Uterus (tissue), 4 donors: ENCODE measurements around the gene TRPV6. TPM values are rescaled to one million over a fixed set of nuclear protein-coding genes. Genes with fewer than 3 reads are reported as not detected.
A peak's percentile ranks its signal among the peaks of the same experiment; 100 is the strongest.

ENCODE experiments used
- DNase-seq, 2 donors: peaks; one replicate each; pipeline ENCODE4 v3.0.0-alpha.2; 2019 to 2020
- H3K27ac ChIP-seq, 2 donors: fragments of 200-600 bp; sonication (generic); 1 replicate in 1 of 2; 2 replicates in 1 of 2; pipeline ENCODE4 v1.5.1; 2016 to 2018
- H3K27me3 ChIP-seq, 2 donors: fragments of 200-600 bp; sonication (generic); one replicate each; pipeline ENCODE4 v1.5.1; 2018 to 2019; ENCODE audit warnings: control low read depth in 1 of 2
- H3K36me3 ChIP-seq, 2 donors: fragments of 200-600 bp; sonication (generic); one replicate each; pipeline ENCODE4 v1.5.1; 2019; ENCODE audit warnings: control low read depth in 1 of 2
- H3K4me1 ChIP-seq, 2 donors: fragments of 200-600 bp; sonication (generic); one replicate each; pipeline ENCODE4 v1.5.1; 2018 to 2019; ENCODE audit warnings: control low read depth in 1 of 2
- H3K4me3 ChIP-seq, 2 donors: fragments of 200-600 bp; sonication (generic); 1 replicate in 1 of 2; 2 replicates in 1 of 2; pipeline ENCODE4 v1.5.1; 2018 to 2019; ENCODE audit warnings: mild to moderate bottlenecking in 1 of 2
- H3K9me3 ChIP-seq, 2 donors: fragments of 200-600 bp; sonication (generic); one replicate each; pipeline ENCODE4 v1.5.1; 2019; ENCODE audit warnings: control low read depth in 1 of 2
- POLR2A ChIP-seq, 2 donors: fragments of 450-650 bp; IDR thresholded peaks; one replicate each; pipeline ENCODE4 v1.6.1; 2016; ENCODE audit warnings: antibody characterized with exemption in 2 of 2, mild to moderate bottlenecking in 1 of 2, moderate library complexity in 1 of 2
- intact Hi-C: fragments of 100-400 bp; cut with DNase I; formaldehyde crosslinking; loops from one replicate; pipeline ENCODE4 v1.15.1; 2023; ENCODE audit warnings: low total_unique reads
- total RNA-seq, 4 donors: library from RNA; depleted of rRNA in 3 of 4; stranded (reverse); fragments of >200 nt in 3 of 4; gene quantifications; one replicate each; pipeline versions ENCODE4 v1.1.0 to v1.2.4, GENCODE V29; 2014 to 2023
- TF ChIP-seq, protein P1 (sequence below), 4 experiments: fragments of 200-600 bp in 2 of 4; fragments of 450-650 bp in 2 of 4; sonication (generic) in 2 of 4; IDR thresholded peaks; one replicate each; pipeline ENCODE4 v1.5.1; 2016 to 2019; ENCODE audit warnings: antibody characterized with exemption in 4 of 4, mild to moderate bottlenecking in 2 of 4, moderate library complexity in 1 of 4
- donor health status: DM: yes; HTN: yes; CAD: no.

Gene TRPV6
- total RNA-seq, 4 donors from 2014 or later: 0.46 to 1.3 TPM; not detected in 2

DNA sequence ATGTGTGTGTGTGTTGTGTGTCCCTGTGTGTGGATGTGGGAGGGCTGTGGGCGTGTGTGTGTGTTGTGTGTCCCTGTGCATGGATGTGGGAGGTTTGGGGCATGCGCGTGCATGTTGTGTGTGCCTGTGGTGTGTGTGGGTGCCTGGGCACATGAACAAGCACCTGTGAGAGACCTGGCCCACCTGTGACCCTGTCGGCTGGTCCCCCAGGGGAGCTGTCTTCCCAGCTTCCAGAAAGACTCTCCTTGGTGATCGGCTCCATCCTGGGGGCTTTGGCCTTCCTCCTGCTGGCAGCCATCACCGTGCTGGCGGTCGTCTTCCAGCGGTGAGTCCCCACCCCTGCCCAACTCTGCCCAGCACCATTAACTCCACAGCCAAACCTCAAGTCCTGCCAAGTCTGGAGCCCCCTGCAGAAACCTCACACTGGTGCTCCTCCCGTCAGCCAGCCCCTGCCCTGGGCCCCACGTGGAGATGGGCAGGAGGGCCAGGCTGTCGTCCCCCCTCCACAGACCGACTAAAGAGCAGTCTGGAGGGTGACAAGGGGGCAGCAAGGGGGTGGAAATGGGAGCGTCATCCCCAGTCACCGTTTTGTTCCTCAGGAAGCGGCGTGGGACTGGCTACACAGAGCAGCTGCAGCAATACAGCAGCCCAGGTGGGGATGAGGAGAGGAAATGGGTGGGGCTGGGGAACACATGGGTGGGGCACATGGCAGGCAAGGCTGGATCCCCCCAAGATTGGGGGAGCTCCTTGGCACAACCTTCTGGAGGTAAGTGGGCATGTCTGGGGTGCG lies 18.0 kb downstream of the TRPV6 start:
- no peak overlapping the region for H3K4me3 ChIP-seq
- TF ChIP-seq, protein P1, sequence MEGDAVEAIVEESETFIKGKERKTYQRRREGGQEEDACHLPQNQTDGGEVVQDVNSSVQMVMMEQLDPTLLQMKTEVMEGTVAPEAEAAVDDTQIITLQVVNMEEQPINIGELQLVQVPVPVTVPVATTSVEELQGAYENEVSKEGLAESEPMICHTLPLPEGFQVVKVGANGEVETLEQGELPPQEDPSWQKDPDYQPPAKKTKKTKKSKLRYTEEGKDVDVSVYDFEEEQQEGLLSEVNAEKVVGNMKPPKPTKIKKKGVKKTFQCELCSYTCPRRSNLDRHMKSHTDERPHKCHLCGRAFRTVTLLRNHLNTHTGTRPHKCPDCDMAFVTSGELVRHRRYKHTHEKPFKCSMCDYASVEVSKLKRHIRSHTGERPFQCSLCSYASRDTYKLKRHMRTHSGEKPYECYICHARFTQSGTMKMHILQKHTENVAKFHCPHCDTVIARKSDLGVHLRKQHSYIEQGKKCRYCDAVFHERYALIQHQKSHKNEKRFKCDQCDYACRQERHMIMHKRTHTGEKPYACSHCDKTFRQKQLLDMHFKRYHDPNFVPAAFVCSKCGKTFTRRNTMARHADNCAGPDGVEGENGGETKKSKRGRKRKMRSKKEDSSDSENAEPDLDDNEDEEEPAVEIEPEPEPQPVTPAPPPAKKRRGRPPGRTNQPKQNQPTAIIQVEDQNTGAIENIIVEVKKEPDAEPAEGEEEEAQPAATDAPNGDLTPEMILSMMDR (IDR thresholded peaks at IDR 0.05): no peak
- TF ChIP-seq POLR2A (IDR thresholded peaks at IDR 0.05): no peak
- DNase-seq: no peak
- H3K27ac ChIP-seq: no peak overlapping the region
- H3K36me3 ChIP-seq: no peaks in the 10 kb centered on the region
- intact Hi-C loops: no loop called here
- no peaks in the 10 kb centered on the region for H3K27me3 ChIP-seq
- H3K9me3 ChIP-seq: no peaks in the 10 kb centered on the region
- H3K4me1 ChIP-seq: no peaks in the 10 kb centered on the region

DNA sequence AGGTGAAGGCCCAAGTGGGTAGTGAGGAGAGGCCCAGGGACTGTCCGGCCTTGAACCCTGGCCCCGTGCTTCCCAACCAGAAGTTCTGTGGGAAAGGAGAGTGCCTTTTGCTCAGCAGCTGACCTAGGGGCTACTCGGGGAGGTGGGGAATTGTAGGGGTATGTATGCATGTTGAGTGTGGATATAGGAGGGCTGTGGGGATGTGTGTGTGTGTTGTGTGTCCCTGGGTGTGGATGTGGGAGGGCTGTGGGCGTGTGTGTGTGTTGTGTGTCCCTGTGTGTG lies 18.5 kb downstream of the TRPV6 start:
- Histone ChIP-seq H3K4me3 (no peak overlapping the region), H3K27me3 (no peaks in the 10 kb centered on the region), H3K27ac (no peak overlapping the region), H3K36me3 (no peaks in the 10 kb centered on the region), H3K4me1 (no peaks in the 10 kb centered on the region), H3K9me3 (no peaks in the 10 kb centered on the region)
- TF ChIP-seq, protein P1 (IDR thresholded peaks at IDR 0.05): no peak
- intact Hi-C loops: no loop called here
- DNase-seq: no peak

DNA sequence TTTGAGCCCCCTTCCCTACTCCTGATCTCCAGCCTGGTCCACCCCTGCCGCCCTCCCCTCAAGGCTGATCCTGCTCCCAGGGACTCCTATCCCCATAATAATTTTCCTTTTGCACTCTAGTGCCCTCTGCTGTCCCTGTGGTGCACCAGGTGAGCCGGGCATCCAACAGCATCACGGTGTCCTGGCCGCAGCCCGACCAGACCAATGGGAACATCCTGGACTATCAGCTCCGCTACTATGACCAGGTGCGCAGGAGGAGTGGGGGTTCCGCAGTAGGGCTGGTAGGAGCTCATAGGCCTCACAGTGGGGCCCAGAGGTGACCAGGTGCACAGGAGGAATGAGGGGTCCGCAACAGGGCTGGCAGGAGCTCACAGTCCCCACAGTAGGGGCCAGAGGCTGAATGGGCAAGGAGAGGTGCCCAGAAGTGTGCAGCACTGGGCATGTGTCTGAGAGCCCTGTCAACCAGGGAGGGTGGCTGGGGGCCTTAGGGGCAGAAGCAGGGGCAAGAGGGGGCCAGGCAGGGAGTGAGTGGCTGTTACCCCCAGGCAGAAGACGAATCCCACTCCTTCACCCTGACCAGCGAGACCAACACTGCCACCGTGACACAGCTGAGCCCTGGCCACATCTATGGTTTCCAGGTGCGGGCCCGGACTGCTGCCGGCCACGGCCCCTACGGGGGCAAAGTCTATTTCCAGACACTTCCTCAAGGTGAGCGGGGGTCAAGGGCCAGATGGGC lies 19.0 kb downstream of the TRPV6 start:
- H3K27me3 ChIP-seq: no peaks in the 10 kb centered on the region
- no peaks in the 10 kb centered on the region for H3K9me3 ChIP-seq
- H3K27ac ChIP-seq: no peak overlapping the region
- intact Hi-C loops: no loop called here
- H3K4me3 ChIP-seq: no peak overlapping the region
- H3K4me1 ChIP-seq: no peaks in the 10 kb centered on the region
- peak in 1 of 2 donors; percentile 38 for DNase-seq
- H3K36me3 ChIP-seq: no peaks in the 10 kb centered on the region
- no peak for TF ChIP-seq POLR2A (IDR thresholded peaks at IDR 0.05)
- TF ChIP-seq, protein P1 (IDR thresholded peaks at IDR 0.05): peak; percentile 33 to 50 (median 36)

DNA sequence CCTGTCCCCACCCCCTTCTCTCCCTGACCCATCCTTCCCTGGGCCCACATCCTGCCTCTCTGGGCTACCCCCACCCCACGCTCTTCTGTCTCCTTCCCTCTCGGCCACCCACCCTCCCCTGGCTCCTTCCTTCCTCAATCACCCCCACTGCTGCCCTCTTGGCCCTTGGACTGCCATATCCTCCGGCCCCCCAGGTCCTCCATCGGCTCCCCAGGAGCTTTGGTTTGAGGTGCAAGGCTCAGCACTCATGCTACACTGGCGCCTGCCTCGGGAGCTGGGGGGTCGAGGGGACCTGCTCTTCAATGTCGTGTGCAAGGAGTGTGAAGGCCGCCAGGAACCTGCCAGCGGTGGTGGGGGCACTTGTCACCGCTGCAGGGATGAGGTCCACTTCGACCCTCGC lies 19.8 kb downstream of the TRPV6 start:
- no peak for TF ChIP-seq POLR2A (IDR thresholded peaks at IDR 0.05)
- TF ChIP-seq, protein P1 (IDR thresholded peaks at IDR 0.05): no peak
- Histone ChIP-seq H3K4me3 (no peak overlapping the region), H3K4me1 (no peaks in the 10 kb centered on the region), H3K36me3 (no peaks in the 10 kb centered on the region), H3K27ac (no peak overlapping the region), H3K9me3 (no peaks in the 10 kb centered on the region), H3K27me3 (no peaks in the 10 kb centered on the region)
- intact Hi-C loops: no loop called here
- DNase-seq: no peak

DNA sequence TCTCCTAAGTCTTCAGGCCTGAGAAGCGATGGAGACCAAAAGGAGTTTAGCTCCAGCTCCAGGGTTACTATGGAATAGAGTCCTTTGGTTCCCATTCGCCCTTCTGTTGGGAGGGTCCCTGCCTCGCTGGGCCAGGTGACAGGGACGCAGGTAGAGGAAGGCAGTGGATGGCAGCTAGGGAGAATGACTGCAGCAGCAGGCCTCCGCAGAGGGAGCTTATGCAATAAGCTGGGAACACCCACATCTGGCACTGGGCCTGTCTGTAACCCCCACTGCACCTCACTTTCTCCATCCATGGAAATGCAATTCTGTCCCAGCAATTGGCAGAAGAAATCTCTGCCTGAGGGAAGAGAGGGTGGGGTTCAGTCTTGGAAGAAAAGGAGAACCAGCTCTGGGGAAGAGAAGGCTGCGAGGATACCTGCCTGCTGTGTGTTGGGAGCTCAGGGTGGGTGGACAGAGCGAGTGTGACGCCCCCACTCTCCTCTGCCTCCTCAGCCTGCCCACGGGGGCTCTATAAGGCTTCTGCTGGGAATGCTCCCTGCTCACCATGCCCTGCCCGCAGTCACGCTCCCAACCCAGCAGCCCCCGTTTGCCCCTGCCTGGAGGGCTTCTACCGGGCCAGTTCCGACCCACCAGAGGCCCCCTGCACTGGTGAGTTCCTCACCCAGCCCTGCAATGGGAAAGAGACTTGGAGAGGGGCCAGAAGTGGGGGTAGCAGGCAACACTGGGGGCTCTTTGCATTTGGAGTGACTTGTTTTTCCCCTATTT lies 20.4 kb downstream of the TRPV6 start:
- H3K9me3 ChIP-seq: no peaks in the 10 kb centered on the region
- H3K27me3 ChIP-seq: no peaks in the 10 kb centered on the region
- DNase-seq: no peak
- no peaks in the 10 kb centered on the region for H3K4me1 ChIP-seq
- intact Hi-C loops: no loop called here
- no peak overlapping the region for H3K4me3 ChIP-seq
- H3K36me3 ChIP-seq: no peaks in the 10 kb centered on the region
- TF ChIP-seq POLR2A (IDR thresholded peaks at IDR 0.05): no peak
- TF ChIP-seq, protein P1 (IDR thresholded peaks at IDR 0.05): no peak
- H3K27ac ChIP-seq: no peak overlapping the region
